Suprapubic skin (tissue), 3 donors: Measurements from ENCODE around the gene SSMEM1.

Source experiments
- EP300 ChIP-seq: sonication (generic); formaldehyde crosslinking; IDR thresholded peaks from one replicate; pipeline ENCODE4 v1.6.1; 2017; ENCODE audit warnings: antibody characterized with exemption
- POLR2A ChIP-seq, 2 donors: fragments of 450-650 bp; IDR thresholded peaks; one replicate each; pipeline ENCODE4 v1.6.1; 2017; ENCODE audit warnings: antibody characterized with exemption in 2 of 2, mild to moderate bottlenecking in 2 of 2, moderate library complexity in 2 of 2
- TF ChIP-seq, protein P1 (sequence below), 2 donors: fragments of 200-600 bp in 1 of 2; fragments of 450-650 bp in 1 of 2; sonication (generic) in 1 of 2; IDR thresholded peaks; one replicate each; pipeline ENCODE4 v1.5.1; 2016 to 2019; ENCODE audit warnings: antibody characterized with exemption in 2 of 2, mild to moderate bottlenecking in 1 of 2, moderate library complexity in 1 of 2

- TF ChIP-seq, protein P1, sequence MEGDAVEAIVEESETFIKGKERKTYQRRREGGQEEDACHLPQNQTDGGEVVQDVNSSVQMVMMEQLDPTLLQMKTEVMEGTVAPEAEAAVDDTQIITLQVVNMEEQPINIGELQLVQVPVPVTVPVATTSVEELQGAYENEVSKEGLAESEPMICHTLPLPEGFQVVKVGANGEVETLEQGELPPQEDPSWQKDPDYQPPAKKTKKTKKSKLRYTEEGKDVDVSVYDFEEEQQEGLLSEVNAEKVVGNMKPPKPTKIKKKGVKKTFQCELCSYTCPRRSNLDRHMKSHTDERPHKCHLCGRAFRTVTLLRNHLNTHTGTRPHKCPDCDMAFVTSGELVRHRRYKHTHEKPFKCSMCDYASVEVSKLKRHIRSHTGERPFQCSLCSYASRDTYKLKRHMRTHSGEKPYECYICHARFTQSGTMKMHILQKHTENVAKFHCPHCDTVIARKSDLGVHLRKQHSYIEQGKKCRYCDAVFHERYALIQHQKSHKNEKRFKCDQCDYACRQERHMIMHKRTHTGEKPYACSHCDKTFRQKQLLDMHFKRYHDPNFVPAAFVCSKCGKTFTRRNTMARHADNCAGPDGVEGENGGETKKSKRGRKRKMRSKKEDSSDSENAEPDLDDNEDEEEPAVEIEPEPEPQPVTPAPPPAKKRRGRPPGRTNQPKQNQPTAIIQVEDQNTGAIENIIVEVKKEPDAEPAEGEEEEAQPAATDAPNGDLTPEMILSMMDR (IDR thresholded peaks at IDR 0.05), result no peak
- no peak for TF ChIP-seq EP300
- no peak for TF ChIP-seq POLR2A (IDR thresholded peaks at IDR 0.05)
These were observed 18.7 kb downstream of the SSMEM1 start for GRCh38 chr7:130226333-130226732.
